HEK293T (cell line): ENCODE measurements around the gene TK2.

ENCODE experiments used
- CTCF ChIA-PET: fragments of 350-600 bp; formaldehyde crosslinking; extraction: SDS; loops from one replicate; lab custom pipeline; 2021; ENCODE audit warnings: antibody characterized with exemption, inconsistent platforms; lab: Yijun Ruan, JAX
- POLR2A ChIA-PET: fragments of 350-600 bp; formaldehyde crosslinking; extraction: SDS; loops from one replicate; lab custom pipeline; 2020; ENCODE audit warnings: antibody characterized with exemption, inconsistent platforms; lab: Yijun Ruan, JAX
- DNase-seq: peaks from one replicate; pipeline ENCODE4 v3.0.0; 2012; ENCODE audit warnings: mixed read lengths; ENCODE audit errors: extremely low spot score
- ARNT ChIP-seq: fragments of 450-650 bp; IDR thresholded peaks from 2 replicates; pipeline ENCODE4 v1.6.1; 2017; ENCODE audit warnings: mild to moderate bottlenecking
- BHLHE40 ChIP-seq: fragments of 450-650 bp; IDR thresholded peaks from 2 replicates; pipeline ENCODE4 v1.6.1; 2016; ENCODE audit warnings: mild to moderate bottlenecking, moderate library complexity, borderline replicate concordance
- CTBP1 ChIP-seq: fragments of 450-650 bp; IDR thresholded peaks from 2 replicates; pipeline ENCODE4 v1.6.1; 2016; ENCODE audit warnings: borderline replicate concordance
- ELF4 ChIP-seq: fragments of 450-650 bp; IDR thresholded peaks from 2 replicates; pipeline ENCODE4 v1.6.1; 2017; ENCODE audit warnings: antibody characterized with exemption
- FOXA1 ChIP-seq: fragments of 450-650 bp; IDR thresholded peaks from 2 replicates; pipeline ENCODE4 v1.6.1; 2016; ENCODE audit warnings: mild to moderate bottlenecking
- FOXK2 ChIP-seq: fragments of 450-650 bp; IDR thresholded peaks from 2 replicates; pipeline ENCODE4 v1.6.1; 2016; ENCODE audit warnings: mild to moderate bottlenecking
- FOXM1 ChIP-seq: fragments of 450-650 bp; IDR thresholded peaks from 2 replicates; pipeline ENCODE4 v1.6.1; 2017; ENCODE audit warnings: mild to moderate bottlenecking, borderline replicate concordance
- HDGF ChIP-seq: fragments of 450-650 bp; IDR thresholded peaks from 2 replicates; pipeline ENCODE4 v1.6.1; 2017; ENCODE audit warnings: antibody characterized with exemption, borderline replicate concordance
- L3MBTL2 ChIP-seq: fragments of 450-650 bp; conservative IDR thresholded peaks from 2 replicates; pipeline ENCODE4 v1.6.1; 2016; ENCODE audit warnings: mild to moderate bottlenecking
- LEF1 ChIP-seq: fragments of 450-650 bp; IDR thresholded peaks from 2 replicates; pipeline ENCODE4 v1.6.1; 2017; ENCODE audit warnings: mild to moderate bottlenecking, borderline replicate concordance
- NFRKB ChIP-seq: fragments of 450-650 bp; IDR thresholded peaks from 2 replicates; pipeline ENCODE4 v1.6.1; 2016; ENCODE audit warnings: mild to moderate bottlenecking, moderate library complexity
- PKNOX1 ChIP-seq: fragments of 450-650 bp; IDR thresholded peaks from 2 replicates; pipeline ENCODE4 v1.6.1; 2016
- SP1 ChIP-seq: fragments of 450-650 bp; IDR thresholded peaks from 2 replicates; pipeline ENCODE4 v1.6.1; 2017
- SUZ12 ChIP-seq: fragments of 450-650 bp; IDR thresholded peaks from 2 replicates; pipeline ENCODE4 v1.6.1; 2016; ENCODE audit warnings: mild to moderate bottlenecking
- TARDBP ChIP-seq: fragments of 450-650 bp; IDR thresholded peaks from 2 replicates; pipeline ENCODE4 v1.6.1; 2016
- ZNF384 ChIP-seq: fragments of 450-650 bp; IDR thresholded peaks from 2 replicates; pipeline ENCODE4 v1.6.1; 2016

The TK2 gene

GRCh38 chr16:66566051-66566901 lies 16.4 kb upstream of the TK2 start, which contains the start of gene CMTM1:
TSS of gene CMTM1 (plus strand) at chr16:66566439. CDS start at chr16:66566514, 75 bp downstream.
- DNase-seq = no peak
- CTCF ChIA-PET = no interaction called here
- POLR2A ChIA-PET = no interaction called here
- no peak for TF ChIP-seq PKNOX1
- no peak for TF ChIP-seq ZNF384

GRCh38 chr16:66563574-66564334 lies 13.8 kb upstream of the TK2 start:
- POLR2A ChIA-PET = interaction anchor here (2.4 to 4.5 kb wide), 2 partner anchors 12 kb away, joined by 6 to 26 read pairs; partner anchors contain the start of gene CKLF
- DNase-seq = no peak
- CTCF ChIA-PET = interaction anchor here (1.0 to 1.6 kb wide), 3 partner anchors 11 to 98 kb away, joined by 3 to 5 read pairs (median 4); partner anchors contain the start of gene CKLF
- no peak for TF ChIP-seq SP1
- no peak for TF ChIP-seq TARDBP
- no peak for TF ChIP-seq BHLHE40
- TF ChIP-seq ZNF384 = no peak
- no peak for TF ChIP-seq L3MBTL2
- no peak for TF ChIP-seq SUZ12
- TF ChIP-seq HDGF = no peak

- POLR2A ChIA-PET = interaction anchor here (2.4 to 4.5 kb wide), 2 partner anchors 11 to 12 kb away, joined by 6 to 26 read pairs; partner anchors contain the start of gene CKLF
- CTCF ChIA-PET = interaction anchor here (1.0 to 1.6 kb wide), 3 partner anchors 11 to 98 kb away, joined by 3 to 5 read pairs (median 4); partner anchors contain the start of gene CKLF
- TF ChIP-seq HDGF = no peak
- TF ChIP-seq NFRKB = no peak
- TF ChIP-seq TARDBP = no peak
- DNase-seq = no peak
Measured at GRCh38 chr16:66562986-66563385, 13.1 kb upstream of the TK2 start.

GRCh38 chr16:66562409-66562808 lies 12.5 kb upstream of the TK2 start:
- ChIA-PET CTCF (interaction anchor here (1.6 kb wide), 1 partner anchor 10 kb away, joined by 5 read pairs; the partner anchor contains the start of gene CKLF), POLR2A (interaction anchor here (4.5 kb wide), 1 partner anchor 11 kb away, joined by 26 read pairs; the partner anchor contains the start of gene CKLF)
- DNase-seq = no peak
- TF ChIP-seq FOXM1 = no peak
- TF ChIP-seq FOXK2 = no peak
- no peak for TF ChIP-seq L3MBTL2
- no peak; the same call in 1 of the 2 replicates for TF ChIP-seq PKNOX1
- TF ChIP-seq ARNT = no peak
- no peak for TF ChIP-seq SUZ12
- TF ChIP-seq NFRKB = no peak
- TF ChIP-seq CTBP1 = no peak
- no peak for TF ChIP-seq ELF4
- no peak for TF ChIP-seq HDGF
- no peak for TF ChIP-seq SP1
- no peak for TF ChIP-seq TARDBP
- TF ChIP-seq LEF1 = no peak
- no peak for TF ChIP-seq BHLHE40

GRCh38 chr16:66561381-66562080 lies 11.6 kb upstream of the TK2 start:
- POLR2A ChIA-PET = interaction anchor here (4.5 kb wide), 1 partner anchor 10 kb away, joined by 26 read pairs; the partner anchor contains the start of gene CKLF
- TF ChIP-seq FOXM1 (no peak), FOXA1 (no peak), CTBP1 (no peak)

GRCh38 chr16:66560107-66560506 lies 10.2 kb upstream of the TK2 start:
- DNase-seq = no peak
- CTCF ChIA-PET = no interaction called here
- TF ChIP-seq BHLHE40 = no peak
- no peak for TF ChIP-seq PKNOX1
- TF ChIP-seq ZNF384 = no peak
- no peak for TF ChIP-seq SUZ12
- no peak for TF ChIP-seq ELF4
- POLR2A ChIA-PET = no interaction called here

More at GRCh38 chr16:66561381-66562080, 11.6 kb upstream of the TK2 start:
- no peak for DNase-seq
- CTCF ChIA-PET = no interaction called here
